Keratinocyte (primary cell): ENCODE measurements around the gene TOR1AIP2. TPM values are rescaled to one million over a fixed set of nuclear protein-coding genes. Genes with fewer than 3 reads are reported as not detected.

Source experiments
- DNase-seq: peaks from one replicate; pipeline ENCODE4 v3.0.0-alpha.2; 2011; ENCODE audit warnings: low read depth, missing footprints, low spot score
- FAIRE-seq: peaks from 2 replicates; lab custom pipeline; 2011; peaks lifted over from hg19 to GRCh38; lab: Jason Lieb, UNC
- H2AFZ ChIP-seq: 2 replicates; pipeline ENCODE4 v1.6.0; 2012; ENCODE audit warnings: low read length, control low read depth, inconsistent platforms; ENCODE audit not compliant: control insufficient read depth
- H3K27ac ChIP-seq: 2 replicates; pipeline ENCODE4 v1.5.1; 2011; ENCODE audit warnings: low read length; ENCODE audit not compliant: control insufficient read depth, insufficient read depth
- H3K27me3 ChIP-seq: 3 replicates; pipeline ENCODE4 v1.6.0; 2011; ENCODE audit warnings: low read length; ENCODE audit not compliant: control insufficient read depth, insufficient read depth; ENCODE audit errors: extremely low read depth
- H3K36me3 ChIP-seq, 2 experiments: 2 replicates in 1 of 2; 3 replicates in 1 of 2; pipeline ENCODE4 v1.5.1; 2011; ENCODE audit warnings: low read length in 2 of 2, mild to moderate bottlenecking in 1 of 2; ENCODE audit not compliant: control insufficient read depth in 2 of 2, insufficient read depth in 2 of 2; ENCODE audit errors: extremely low read depth in 1 of 2
- H3K4me1 ChIP-seq: 3 replicates; pipeline ENCODE4 v1.5.1; 2011; ENCODE audit warnings: low read length; ENCODE audit not compliant: control insufficient read depth, insufficient read depth; ENCODE audit errors: extremely low read depth
- H3K4me2 ChIP-seq: 3 replicates; pipeline ENCODE4 v1.6.0; 2011; ENCODE audit warnings: low read depth, low read length; ENCODE audit not compliant: control insufficient read depth, insufficient read depth; ENCODE audit errors: extremely low read depth
- H3K4me3 ChIP-seq, 3 experiments: fragments of 200-600 bp in 1 of 3; sonication (generic) in 1 of 3; 2 replicates in 2 of 3; 3 replicates in 1 of 3; pipeline ENCODE4 v1.5.1; 2011 to 2016; ENCODE audit warnings: low read length in 3 of 3, mild to moderate bottlenecking in 3 of 3, control low read depth in 2 of 3, inconsistent platforms in 1 of 3, low read depth in 1 of 3, mixed read lengths in 1 of 3, mixed run types in 1 of 3, moderate library complexity in 1 of 3; ENCODE audit not compliant: control insufficient read depth in 2 of 3, insufficient read depth in 2 of 3; ENCODE audit errors: extremely low read depth in 1 of 3
- H3K79me2 ChIP-seq: 2 replicates; pipeline ENCODE4 v1.6.0; 2012; ENCODE audit warnings: low read length; ENCODE audit not compliant: control insufficient read depth, insufficient read depth
- H3K9ac ChIP-seq: 3 replicates; pipeline ENCODE4 v1.6.0; 2011; ENCODE audit warnings: low read length; ENCODE audit not compliant: control insufficient read depth, insufficient read depth; ENCODE audit errors: extremely low read depth
- H3K9me1 ChIP-seq: 3 replicates; pipeline ENCODE4 v1.6.0; 2011; ENCODE audit warnings: low read length; ENCODE audit not compliant: control insufficient read depth, insufficient read depth; ENCODE audit errors: extremely low read depth
- H3K9me3 ChIP-seq: 2 replicates; pipeline ENCODE4 v1.5.1; 2012; ENCODE audit warnings: low read depth, low read length; ENCODE audit not compliant: control insufficient read depth
- H4K20me1 ChIP-seq: 3 replicates; pipeline ENCODE4 v1.6.0; 2011; ENCODE audit warnings: low read length; ENCODE audit not compliant: control insufficient read depth, insufficient read depth; ENCODE audit errors: extremely low read depth
- CTCF ChIP-seq, 3 experiments: IDR thresholded peaks in 1 of 3; conservative IDR thresholded peaks in 1 of 3; optimal IDR thresholded peaks in 1 of 3; 2 replicates in 2 of 3; 3 replicates in 1 of 3; pipeline versions ENCODE3 to v1.5.1; 2011; ENCODE audit warnings: low read length in 3 of 3, mild to moderate bottlenecking in 3 of 3, moderate library complexity in 2 of 3, control low read depth in 1 of 3, inconsistent platforms in 1 of 3; ENCODE audit not compliant: insufficient read depth in 2 of 3; ENCODE audit errors: extremely low read depth in 1 of 3
- EZH2 ChIP-seq: IDR thresholded peaks from one replicate; pipeline ENCODE4 v1.6.1; 2012; ENCODE audit warnings: inconsistent platforms, mild to moderate bottlenecking, low read length, moderate library complexity
- dilution Hi-C: fragments of 300-500 bp; cut with MboI; formaldehyde crosslinking; loops from one replicate; pipeline ENCODE4 v1.7.0; 2020; ENCODE audit warnings: low sequenced_read_pairs; ENCODE audit not compliant: extremely low pct_ligation_motif_present
- polyA plus RNA-seq, 5 experiments: library from polyadenylated mRNA; depleted of rRNA in 3 of 5; stranded (reverse) in 3 of 5; stranded (forward) in 1 of 5; unstranded in 1 of 5; fragments of >200 nt; gene quantifications; 1 replicate in 1 of 5; 2 replicates in 3 of 5; 3 replicates in 1 of 5; pipeline versions ENCODE4 v1.2.1 to v1.2.3, GENCODE V29; 2011 to 2012; ENCODE audit warnings: missing spikeins in 2 of 5, low read depth in 1 of 5, low replicate concordance in 1 of 5

Gene TOR1AIP2
- polyA plus RNA-seq, 1 donor (not counting 4 experiments of a cell fraction or from before 2014, with no cell fraction given), result 49.9 TPM

- Histone ChIP-seq H3K27me3 (no peaks in the 10 kb centered on the region), H3K4me2 (no peak overlapping the region), H3K9me1 (no peaks in the 10 kb centered on the region), H3K4me3 (no peak overlapping the region), H3K36me3 (peaks cover 24 to 25% of the 10 kb centered on the region in 2 experiments), H3K4me1 (no peaks in the 10 kb centered on the region), H3K79me2 (no peaks in the 10 kb centered on the region), H3K9ac (no peak overlapping the region), H2AFZ (no peak overlapping the region), H3K27ac (no peak overlapping the region), H3K9me3 (no peaks in the 10 kb centered on the region), H4K20me1 (peaks cover 2% of the 10 kb centered on the region)
- TF ChIP-seq CTCF (optimal IDR thresholded peaks at IDR 0.05 in 1 of 3, IDR thresholded peaks at IDR 0.05 in 1 of 3, conservative IDR thresholded peaks at IDR 0.05 in 1 of 3; ENCODE audit: extremely low read depth in 1 of 3, insufficient read depth in 2 of 3, low read length in 3 of 3), result no peak
- TF ChIP-seq EZH2, result no peak
- no peak for DNase-seq
- FAIRE-seq, result no peak
- dilution Hi-C loops, result no loop called here
Measured at GRCh38 chr1:179853102-179853501, 24.5 kb downstream of the TOR1AIP2 start.

- H3K36me3 ChIP-seq, result peaks cover 16 to 18% of the 10 kb centered on the region in 2 experiments
- no peaks in the 10 kb centered on the region for H4K20me1 ChIP-seq
- H3K79me2 ChIP-seq, result no peaks in the 10 kb centered on the region
- H3K4me3 ChIP-seq, result no peak overlapping the region
- DNase-seq (no peak), FAIRE-seq (no peak)
- H3K4me2 ChIP-seq, result no peak overlapping the region
- no peaks in the 10 kb centered on the region for H3K4me1 ChIP-seq
- no peaks in the 10 kb centered on the region for H3K27me3 ChIP-seq
- no peak overlapping the region for H3K27ac ChIP-seq
- dilution Hi-C loops, result no loop called here
- H3K9me3 ChIP-seq, result no peaks in the 10 kb centered on the region
- TF ChIP-seq CTCF (optimal IDR thresholded peaks at IDR 0.05 in 1 of 3, IDR thresholded peaks at IDR 0.05 in 1 of 3, conservative IDR thresholded peaks at IDR 0.05 in 1 of 3; ENCODE audit: extremely low read depth in 1 of 3, insufficient read depth in 2 of 3, low read length in 3 of 3) (no peak), EZH2 (no peak)
- H3K9me1 ChIP-seq, result no peaks in the 10 kb centered on the region
- no peak overlapping the region for H3K9ac ChIP-seq
- no peak overlapping the region for H2AFZ ChIP-seq
Measured at GRCh38 chr1:179848233-179848632, 29.4 kb downstream of the TOR1AIP2 start.
